Stimulated activated CD4-positive, alpha-beta T cell treated with anti-CD3 and anti-CD28 coated beads, Interleukin-2, amount 100 ng/mL, for 4 hours (primary cell): ENCODE measurements around the gene ANAPC1.
"Not testable (repeated sequence)": the region's sequence is repeated elsewhere in the genome, so short reads cannot be mapped to it uniquely, and the experiment has no call there.

ENCODE experiments used
- DNase-seq: peaks from one replicate; pipeline ENCODE4 v3.0.0-alpha.2; 2020; ENCODE audit warnings: low read depth

Gene ANAPC1

DNA sequence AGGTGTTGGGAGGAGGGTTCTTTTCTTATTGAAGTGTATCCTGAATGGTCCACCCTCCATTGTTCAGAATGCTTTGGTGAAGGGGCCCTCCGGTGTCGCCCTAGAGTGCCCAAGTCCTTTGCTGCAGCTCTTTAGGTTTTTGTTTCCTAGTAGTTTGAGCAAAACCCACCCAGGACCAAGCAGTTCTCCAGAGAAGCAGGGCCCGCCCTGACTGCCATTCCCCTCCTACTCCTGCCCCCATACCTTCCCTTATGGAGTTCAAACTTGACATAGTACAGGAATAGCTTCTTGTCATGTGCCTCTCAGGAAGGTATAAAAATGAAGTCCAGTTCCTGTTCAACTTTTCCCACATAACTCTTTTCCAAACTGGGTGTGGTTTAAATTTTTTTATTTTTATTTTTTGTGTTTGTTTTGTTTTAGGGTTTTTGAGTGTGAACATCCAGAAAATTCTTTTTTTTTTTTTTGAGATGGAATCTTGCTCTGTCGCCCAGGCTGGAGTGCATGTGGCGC is 20.0 kb upstream of the ANAPC1 start:
- DNase-seq: no peak

DNA sequence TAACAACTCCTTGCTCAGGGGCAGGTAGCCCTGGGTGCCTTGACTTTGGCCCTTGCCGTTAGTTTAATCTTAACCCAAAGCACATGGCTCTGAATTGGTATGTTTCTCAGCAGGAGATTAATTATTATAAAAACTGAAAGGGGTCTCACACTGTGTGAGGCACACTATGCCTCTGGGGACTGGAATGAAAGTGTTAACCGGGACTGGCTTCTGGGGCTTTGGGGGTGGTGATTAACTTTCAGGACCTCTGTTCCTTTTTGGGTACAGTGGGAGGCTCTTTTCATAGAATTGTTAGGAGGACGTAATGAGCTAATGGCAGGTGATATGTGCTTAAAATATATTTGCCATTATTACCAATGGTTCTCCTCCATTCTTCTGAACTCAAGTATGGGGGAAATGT is 19.5 kb upstream of the ANAPC1 start:
- no peak for DNase-seq

DNA sequence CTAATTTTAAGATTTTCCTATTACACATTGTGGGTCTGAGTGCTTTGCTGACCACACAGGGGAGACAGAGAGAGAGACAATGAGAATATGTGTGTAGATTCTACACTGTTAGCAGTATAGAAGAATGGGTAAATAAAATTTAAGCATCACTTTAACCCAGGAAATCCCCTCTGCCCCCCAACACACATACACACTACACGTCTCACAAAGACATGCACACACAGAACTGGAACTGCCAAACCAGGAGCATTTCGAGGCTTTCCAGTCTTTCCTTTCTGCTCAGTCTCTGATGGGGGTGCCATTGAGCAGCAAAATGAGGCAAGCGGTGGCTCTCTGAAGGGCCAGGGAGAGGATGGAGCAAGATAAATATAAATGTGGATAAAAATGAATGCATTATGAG is 16.9 kb upstream of the ANAPC1 start:
- DNase-seq: no peak

DNA sequence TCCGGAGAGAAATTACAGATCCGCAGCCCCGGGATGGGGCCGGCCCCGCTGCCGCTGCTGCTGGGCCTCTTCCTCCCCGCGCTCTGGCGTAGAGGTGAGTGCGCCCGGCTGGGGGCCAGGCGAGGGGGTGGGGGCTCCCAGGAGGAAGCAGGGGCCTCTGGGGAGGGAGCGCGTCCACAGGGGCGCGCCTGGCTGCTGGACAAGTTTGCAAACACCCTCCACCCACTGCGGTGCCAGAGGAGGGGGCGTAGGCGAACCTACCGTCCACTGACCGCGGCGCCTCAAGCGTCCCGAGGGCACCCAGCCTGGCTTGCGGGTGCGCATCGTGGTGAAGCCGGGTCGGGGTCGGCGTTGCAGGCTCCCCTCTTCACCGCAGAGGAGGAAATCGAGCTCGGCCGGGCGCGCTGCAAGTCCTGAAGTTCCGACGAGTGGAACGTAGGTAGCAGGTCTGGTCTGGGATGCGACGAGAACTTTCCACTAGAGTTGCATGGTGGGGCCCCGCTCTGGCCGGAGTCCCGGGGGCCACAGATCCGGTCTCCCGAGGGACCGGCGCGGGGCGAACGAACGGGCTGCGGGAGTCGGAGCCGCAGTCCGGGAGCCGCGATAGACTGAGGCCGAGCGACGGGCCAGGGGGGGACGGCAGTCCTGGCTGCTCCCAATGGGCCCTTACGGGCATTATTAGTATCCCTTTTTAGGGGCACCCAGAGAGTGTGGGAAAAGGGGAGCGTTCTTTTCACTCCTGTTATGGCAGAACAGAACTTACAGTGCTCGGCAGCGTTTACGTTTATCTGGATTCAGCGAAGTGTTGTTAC is 14.9 kb upstream of the ANAPC1 start:
- DNase-seq: no peak

DNA sequence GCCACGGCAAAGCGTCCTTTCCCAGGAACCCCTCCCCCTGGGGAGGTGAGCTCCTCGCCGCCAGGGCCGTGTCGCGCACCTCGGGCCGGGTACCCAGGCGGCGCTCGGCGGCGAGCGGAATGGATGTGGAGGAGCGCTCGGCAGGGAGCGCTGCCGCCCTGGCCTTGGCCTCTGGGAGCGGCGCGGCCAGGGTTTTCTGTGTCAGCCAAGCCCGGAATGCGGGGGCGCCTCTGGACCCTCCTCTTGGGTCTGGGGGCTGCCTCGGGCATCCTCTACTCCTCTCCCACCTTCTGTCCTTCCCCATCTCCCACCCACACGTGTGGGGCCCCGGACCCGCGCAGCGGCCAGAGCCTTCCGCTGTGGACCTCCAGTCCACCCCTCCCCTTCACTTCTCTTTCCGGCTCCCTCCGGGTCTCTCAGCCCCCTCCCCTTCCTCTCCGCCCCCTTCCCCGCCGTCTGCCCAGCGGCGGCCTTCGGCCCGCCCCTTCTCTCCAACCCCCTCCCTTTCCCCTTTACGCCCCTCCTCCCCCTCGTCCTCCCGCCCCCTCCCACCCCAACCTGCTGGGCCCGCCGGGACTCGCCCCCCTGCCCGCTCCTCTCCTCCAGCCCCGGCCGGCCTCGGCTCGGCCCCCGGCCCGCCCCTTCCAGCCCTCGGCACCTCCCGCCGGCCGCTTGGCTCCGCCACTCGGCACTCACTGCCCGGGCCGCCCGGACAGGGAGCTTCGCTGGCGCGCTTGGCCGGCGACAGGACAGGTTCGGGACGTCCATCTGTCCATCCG is 14.1 kb upstream of the ANAPC1 start, which contains the start of gene MERTK:
MERTK (plus strand) TSS at position 684 of the 779 bp plus-strand sequence. CDS start 129 bp downstream, outside the sequence.
- DNase-seq: peak; percentile 27

DNA sequence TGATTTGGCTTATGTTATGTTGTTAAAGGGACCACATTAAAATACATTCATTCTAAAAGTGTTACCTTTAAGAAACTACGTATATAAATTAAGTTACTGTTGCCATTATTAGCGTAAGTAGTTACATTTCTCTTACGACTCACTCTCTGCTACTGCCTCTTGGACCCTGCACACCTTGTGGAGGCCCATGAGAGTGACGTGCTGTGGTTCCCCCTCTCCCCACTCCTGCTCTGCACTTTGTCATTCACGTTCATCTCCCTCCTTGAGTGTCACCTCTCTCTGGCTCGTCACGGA is 13.6 kb upstream of the ANAPC1 start:
- no peak for DNase-seq

DNA sequence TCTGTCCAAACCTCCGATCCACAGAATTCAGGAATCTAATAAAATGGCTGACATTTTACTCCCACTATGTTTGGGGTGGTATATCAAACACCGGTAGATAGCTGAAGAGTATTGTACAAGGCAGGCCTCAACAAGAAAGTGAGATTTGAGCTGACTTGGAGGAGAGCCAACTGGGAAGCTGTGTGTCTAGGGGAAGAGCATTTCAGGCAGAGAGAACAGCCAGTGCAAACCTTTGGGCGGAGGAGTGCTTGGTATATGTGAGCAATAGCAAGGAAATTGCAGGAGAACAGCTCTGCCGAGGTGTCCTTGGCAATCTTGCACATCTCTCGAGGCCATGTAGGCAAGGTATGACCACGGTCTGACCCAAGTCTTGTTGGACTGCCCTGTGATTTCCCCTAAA is 12.6 kb upstream of the ANAPC1 start:
- no peak for DNase-seq

DNA sequence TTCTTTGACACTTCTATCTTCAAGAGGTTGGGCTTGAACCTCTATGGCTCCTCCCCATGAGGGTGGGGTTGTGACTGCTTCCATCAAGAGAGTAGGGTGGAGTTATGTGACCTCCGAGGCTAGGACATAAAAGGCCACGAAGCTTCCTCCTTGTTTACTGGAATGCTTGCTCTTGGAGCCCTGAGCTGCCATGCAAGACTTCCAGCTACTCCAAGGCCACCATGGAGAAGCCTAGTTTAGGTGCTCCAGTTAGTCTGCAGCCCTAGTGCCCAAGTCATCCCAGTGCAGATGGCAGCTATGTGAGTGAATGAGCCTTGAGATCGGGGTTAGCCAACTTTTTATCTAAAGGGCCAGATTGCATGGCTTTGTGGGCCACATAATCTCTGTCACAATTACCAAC is 12.0 kb upstream of the ANAPC1 start:
- no peak for DNase-seq

DNA sequence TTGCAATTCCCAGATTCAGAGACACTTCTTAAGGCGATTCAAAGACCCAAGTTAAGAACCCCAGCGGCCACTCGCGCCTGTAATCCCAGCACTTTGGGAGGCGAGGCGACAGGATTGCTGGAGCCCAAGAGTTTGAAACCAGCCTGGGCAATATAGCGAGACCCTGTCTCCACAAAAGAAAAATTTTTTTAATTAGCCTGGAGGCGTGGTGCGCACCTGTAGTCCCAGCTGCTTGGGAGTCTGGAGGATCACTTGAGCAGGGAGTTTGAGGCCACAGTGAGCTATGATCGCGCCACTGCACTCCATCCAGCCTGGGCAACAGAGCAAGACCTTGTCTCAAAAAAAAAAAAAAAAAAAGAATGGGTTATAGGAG is 585 bp upstream of the ANAPC1 start:
- no peak for DNase-seq

DNA sequence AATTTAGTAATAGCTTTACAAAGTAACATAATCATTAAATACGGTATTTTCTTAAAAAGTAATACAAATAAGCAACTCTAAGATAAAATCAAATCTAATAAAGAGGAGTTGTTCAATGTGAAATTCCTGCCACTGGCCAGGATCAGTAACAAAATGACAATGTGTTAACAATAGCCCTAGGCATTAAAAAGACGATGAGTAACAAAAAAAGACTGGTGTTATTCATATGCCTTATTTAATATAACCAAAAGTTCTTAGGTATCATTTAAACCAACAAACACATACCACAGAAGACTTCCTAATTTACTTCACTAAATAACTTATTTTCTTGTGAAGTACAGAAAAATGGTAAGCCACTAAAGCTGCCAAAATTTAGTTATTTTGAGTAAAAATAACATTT is 11.2 kb downstream of the ANAPC1 start:
- DNase-seq: not testable (repeated sequence)

DNA sequence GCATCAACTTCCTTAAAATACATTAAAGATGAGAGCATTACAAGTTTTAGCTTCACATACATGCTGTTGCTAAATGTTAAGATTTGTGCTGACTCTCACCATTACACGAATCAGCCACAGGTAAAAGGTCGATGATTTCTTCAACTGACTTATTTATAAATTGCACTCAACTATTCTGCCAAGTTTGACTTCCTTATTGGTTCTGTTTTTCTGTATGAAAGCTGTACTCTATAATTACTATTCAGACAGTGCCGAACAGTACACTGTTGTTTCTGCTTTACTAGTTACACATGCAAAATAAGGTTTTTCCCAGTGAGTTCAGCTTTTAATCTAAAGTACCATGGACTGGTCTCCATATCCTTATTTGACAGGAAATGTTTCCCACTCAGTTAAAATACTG is 18.9 kb downstream of the ANAPC1 start:
- not testable (repeated sequence) for DNase-seq

DNA sequence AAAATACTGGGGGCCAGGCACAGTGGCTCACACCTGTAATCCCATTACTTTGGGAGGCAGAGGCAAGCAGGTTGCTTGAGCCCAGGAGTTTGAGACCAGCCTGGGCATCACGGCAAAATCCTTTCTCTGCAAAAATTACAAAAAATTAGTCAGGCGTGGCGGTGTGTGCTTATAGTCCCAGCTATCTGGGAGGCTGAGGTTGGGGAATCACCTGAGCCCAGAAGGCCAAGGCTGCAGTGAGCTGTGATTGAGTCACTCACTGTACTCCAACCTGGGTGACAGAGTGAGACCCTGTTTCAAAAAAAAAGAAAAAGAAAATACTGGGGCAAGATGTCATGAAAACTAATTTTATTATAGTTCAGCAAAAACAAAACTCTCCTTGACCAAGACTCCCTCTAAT is 24.0 kb downstream of the ANAPC1 start:
- DNase-seq: not testable (repeated sequence)

DNA sequence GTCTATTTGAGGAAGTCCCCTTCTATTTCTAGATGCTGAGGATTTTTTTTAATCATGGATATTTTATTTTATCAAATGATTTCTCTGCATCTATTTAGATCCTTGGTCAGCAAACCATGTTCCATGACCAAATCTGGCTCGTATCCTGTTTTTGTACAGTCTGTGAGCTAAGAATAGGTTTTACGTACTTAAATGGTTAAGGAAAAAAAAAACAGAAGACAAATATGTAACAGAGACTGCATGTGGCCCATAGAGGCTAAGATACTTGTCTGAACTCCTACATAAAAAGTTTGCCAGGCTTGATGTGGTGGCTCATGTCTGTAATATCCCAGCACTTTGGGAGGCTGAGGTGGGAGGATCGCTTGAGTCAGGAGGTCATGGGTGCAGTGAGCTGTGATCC is 31.4 kb downstream of the ANAPC1 start:
- DNase-seq: not testable (repeated sequence)

DNA sequence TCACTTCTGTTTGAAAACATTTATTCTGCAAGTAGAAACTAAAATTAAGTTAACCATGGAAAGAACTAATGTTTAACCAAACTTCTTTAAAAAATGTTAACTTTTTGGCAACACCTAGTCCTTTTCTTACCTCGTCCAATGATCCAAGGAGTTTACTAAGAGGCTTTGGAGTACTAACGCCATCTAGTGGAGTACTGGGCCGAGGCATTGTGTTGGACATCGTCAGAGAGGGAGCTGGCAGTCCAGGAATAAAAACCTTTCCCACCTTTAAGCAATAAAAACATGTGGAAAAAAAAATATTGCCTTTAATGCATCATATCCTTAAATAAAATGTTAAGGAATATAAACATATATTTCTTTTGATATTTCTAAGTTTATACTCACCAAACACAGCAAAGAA is 33.3 kb downstream of the ANAPC1 start:
- DNase-seq: not testable (repeated sequence)

DNA sequence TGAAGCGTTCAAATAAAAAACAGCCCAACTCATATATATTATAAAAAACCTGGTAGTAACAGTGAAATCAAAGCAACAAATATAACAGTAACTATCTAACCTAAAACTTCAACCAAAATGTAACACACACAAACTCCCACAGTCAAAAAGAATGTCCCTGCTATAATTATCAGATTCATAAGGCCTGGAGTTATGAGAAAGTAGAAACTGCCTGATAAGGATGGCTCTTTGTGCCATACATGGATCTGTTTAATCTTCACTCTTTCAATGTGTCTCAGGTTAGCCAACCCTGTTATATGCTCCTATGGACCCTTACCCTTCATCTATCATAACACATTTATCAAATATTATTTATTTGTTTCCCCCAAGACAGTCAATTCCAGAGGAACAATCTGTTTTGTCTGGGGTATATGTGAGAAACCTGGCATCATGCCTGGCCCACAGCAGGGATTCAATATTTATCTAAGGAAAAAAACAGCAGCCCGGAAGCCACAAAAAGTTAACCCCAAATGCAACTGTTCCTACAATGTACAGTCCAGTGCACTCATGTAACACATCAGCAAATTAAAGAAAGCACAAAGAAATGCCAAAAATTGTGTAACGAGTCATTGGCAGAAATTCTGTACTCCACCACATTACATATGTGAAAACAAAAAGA is 44.2 kb downstream of the ANAPC1 start:
- not testable (repeated sequence) for DNase-seq

DNA sequence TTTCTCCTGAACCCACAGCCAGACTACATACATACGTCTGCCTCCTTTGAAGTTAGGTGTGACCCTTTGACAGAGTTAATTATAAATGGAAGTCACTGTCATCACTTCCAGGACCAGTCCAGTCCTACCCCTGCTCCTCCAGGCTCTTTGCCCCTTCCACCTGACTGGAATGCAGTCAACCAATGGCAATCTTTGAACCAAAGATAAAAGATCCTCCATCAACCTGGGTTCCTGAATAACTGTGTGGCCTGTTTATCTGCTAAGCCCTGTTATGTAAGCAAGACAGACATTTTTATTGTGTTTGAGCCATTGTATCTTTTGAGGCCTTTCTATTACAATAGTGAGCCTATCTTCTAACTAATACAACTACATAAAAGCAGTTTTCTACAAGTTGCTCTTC is 45.0 kb downstream of the ANAPC1 start:
- not testable (repeated sequence) for DNase-seq

DNA sequence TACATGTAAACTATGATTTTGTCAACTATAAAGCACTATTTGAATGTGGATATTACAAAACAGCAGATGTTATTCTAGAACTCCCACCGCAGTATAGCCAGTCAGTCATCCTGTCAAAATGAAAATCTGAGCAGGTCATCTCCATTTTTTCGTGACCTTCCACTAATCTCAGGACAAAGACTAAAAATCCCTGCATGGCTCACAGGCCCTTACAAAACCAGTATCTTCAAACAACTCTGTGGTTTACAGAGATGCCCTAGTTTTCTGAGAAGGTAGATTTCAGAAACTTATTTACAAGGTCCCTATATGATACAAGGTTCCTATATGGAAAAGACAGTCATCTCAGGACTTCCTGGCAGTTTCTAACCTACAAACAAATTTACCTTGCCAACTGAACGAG is 49.8 kb downstream of the ANAPC1 start:
- not testable (repeated sequence) for DNase-seq

DNA sequence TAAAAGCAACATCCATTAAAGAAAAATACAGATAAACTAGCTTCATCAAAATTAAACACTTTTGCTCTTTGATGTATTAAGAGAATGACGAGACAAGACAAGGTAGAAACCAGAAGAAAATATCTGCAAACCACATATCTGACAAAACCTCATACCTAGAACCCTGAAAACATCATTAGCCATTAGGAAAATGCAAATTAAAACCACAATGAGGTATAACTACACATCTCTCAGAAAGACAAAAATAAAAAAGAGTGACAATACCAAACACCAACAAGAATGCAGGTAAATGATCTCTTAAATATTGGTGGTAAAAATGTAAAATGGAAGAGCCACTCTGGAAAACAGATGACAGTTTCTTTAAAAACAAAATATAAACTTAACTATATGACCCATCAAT is 53.5 kb downstream of the ANAPC1 start:
- not testable (repeated sequence) for DNase-seq

DNA sequence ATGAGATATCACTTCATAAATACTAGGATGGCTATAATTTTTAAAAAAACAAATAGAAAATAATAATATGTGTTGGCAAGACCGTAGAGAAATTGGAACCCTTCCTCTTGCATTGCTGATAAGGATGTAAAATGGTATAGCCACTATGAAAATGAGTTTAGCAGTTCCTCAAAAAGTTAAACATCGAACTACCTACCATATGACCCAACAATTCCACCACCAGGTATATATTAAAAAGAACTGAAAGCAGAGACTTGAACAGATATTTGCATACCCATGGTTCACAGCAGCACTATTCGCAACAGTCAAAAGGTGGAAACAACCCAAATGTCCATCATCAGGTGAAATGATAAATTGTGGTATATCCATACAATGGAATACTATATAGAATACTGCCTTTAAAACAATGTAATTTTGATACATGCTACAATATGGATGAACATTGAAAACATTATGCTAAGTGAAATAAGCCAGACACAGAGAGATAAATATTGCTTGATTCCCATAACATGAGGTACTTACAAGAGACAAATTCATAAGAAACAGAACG is 55.7 kb downstream of the ANAPC1 start:
- DNase-seq: not testable (repeated sequence)

DNA sequence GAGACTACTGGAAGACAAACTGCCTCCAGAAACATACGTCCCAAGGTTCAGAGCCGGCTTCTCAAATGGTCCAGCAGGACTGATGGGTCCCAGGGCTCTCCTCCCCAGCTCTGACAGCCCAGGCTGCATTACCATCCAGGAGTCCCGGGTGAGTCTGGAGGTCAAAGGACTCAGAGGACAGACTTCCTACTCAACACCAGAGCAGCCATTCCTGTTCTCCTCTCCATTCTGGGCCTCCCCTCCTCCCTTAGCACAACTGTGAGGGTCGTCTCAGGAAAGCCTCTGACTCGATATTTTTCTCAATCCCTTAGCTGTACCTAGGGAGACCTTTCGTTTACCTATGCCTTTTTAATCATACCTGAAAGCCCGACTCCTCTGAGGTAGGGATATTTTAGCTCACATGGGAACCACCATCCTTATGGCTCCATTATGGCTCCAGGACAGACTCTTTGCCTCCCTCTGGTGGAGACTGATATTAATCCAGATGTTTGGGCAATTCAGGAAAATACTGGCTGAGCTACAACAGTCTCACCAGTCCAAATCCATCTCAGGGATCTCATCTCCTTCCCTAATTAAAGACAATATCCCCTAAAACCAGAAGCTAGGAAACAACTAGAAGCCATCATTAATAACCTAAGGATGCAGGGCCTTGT is 70.9 kb downstream of the ANAPC1 start:
- not testable (repeated sequence) for DNase-seq

DNA sequence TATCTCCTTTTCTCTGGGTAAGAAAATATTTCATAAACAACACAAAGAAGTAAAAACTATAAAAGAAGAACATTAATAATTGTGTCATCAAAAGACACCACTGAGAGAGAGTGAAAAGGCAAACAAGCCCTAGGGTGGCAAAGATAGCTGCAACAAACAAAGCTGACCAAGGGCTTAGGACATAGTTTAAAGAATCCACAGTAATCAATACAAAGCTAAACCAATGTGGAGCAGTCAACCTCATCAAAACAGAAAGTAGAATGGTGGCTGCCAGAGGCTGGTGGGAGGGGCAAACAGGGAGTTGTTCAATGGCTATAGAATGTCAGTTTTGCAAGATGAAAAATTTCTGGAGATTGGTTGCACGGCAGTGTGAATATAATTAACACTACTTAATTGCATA is 93.4 kb downstream of the ANAPC1 start:
- not testable (repeated sequence) for DNase-seq

DNA sequence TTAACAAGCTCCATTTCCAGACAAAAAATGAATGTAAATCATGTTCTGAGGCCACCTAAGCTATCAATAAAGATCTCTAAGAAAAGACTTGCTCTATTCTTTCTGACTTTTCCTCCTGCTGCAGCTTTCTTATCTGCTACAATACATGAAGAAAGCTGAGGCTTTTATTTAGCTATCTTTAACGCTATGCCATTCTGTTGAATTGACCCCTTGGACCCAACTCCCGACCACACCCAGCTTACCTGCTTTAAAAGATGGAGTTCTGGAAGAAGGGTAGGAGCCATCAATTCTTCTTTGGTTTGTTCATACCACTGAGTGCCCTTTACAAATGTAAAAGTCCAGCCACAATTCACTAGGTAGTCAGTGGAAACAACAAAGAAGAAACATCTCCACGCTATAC is 99.9 kb downstream of the ANAPC1 start:
- DNase-seq: not testable (repeated sequence)
